HCT116 (cell line): ENCODE results near the gene PFKM.

Experiments used
- ELF1 ChIP-seq: IDR thresholded peaks from 2 replicates; pipeline ENCODE4 v1.6.1; 2012; ENCODE audit warnings: low read depth, borderline replicate concordance
- EZH2 ChIP-seq: fragments of 200-600 bp; sonication (generic); IDR thresholded peaks from 2 replicates; pipeline ENCODE4 v1.6.1; 2017; ENCODE audit warnings: antibody characterized with exemption, mixed run types
- JUND ChIP-seq: IDR thresholded peaks from 2 replicates; pipeline ENCODE4 v1.6.1; 2012
- POLR2A ChIP-seq: IDR thresholded peaks from 2 replicates; pipeline ENCODE4 v1.7.0; 2011; ENCODE audit warnings: borderline replicate concordance; ENCODE audit not compliant: insufficient read depth, insufficient read length; ENCODE audit errors: extremely low read depth
- POLR2AphosphoS5 ChIP-seq: IDR thresholded peaks from 2 replicates; pipeline ENCODE4 v1.6.1; 2011; ENCODE audit warnings: mild to moderate bottlenecking, low read depth, low read length, moderate library complexity
- TCF7L2 ChIP-seq: IDR thresholded peaks from 2 replicates; pipeline ENCODE4 v1.7.0; 2011; ENCODE audit warnings: borderline replicate concordance, inconsistent platforms; ENCODE audit not compliant: insufficient read depth, insufficient read length; ENCODE audit errors: extremely low read depth
- ZFX ChIP-seq: fragments of 450-650 bp; IDR thresholded peaks from 2 replicates; pipeline ENCODE4 v1.6.1; 2017
- TF ChIP-seq, protein P1 (sequence below), 3 experiments: fragments of 200-600 bp in 1 of 3; sonication (generic) in 1 of 3; IDR thresholded peaks in 2 of 3; conservative IDR thresholded peaks in 1 of 3; 2 replicates each; pipeline ENCODE4 v1.5.1; 2012 to 2017; ENCODE audit warnings: low read depth in 2 of 3, low read length in 2 of 3, antibody characterized with exemption in 1 of 3, borderline replicate concordance in 1 of 3, control low read depth in 1 of 3, mild to moderate bottlenecking in 1 of 3, mixed read lengths in 1 of 3, mixed run types in 1 of 3, moderate library complexity in 1 of 3; ENCODE audit not compliant: insufficient read depth in 1 of 3

DNA sequence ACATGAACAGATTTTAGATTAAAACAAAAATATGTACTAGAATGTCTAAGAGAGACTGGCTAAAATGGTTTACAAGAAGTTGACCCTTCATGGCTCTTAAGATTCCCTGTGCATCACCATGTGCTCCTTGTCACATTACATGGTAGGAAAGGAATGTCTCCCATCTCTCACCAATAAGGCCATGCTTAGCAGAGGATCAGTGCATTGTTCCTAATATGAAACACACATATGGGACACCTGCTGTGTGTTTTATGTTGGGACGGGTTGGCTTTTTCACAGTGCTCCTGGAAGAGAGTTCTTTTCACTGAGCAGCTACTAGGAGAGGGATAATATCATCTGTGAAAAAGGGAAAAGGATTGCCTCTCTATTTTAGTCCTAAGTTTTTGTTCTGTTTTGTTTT, 9.6 kb downstream of the PFKM start:
- TF ChIP-seq, protein P1, sequence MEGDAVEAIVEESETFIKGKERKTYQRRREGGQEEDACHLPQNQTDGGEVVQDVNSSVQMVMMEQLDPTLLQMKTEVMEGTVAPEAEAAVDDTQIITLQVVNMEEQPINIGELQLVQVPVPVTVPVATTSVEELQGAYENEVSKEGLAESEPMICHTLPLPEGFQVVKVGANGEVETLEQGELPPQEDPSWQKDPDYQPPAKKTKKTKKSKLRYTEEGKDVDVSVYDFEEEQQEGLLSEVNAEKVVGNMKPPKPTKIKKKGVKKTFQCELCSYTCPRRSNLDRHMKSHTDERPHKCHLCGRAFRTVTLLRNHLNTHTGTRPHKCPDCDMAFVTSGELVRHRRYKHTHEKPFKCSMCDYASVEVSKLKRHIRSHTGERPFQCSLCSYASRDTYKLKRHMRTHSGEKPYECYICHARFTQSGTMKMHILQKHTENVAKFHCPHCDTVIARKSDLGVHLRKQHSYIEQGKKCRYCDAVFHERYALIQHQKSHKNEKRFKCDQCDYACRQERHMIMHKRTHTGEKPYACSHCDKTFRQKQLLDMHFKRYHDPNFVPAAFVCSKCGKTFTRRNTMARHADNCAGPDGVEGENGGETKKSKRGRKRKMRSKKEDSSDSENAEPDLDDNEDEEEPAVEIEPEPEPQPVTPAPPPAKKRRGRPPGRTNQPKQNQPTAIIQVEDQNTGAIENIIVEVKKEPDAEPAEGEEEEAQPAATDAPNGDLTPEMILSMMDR (IDR thresholded peaks at IDR 0.05 in 2 of 3, conservative IDR thresholded peaks at IDR 0.05 in 1 of 3; ENCODE audit: borderline replicate concordance in 1 of 3, insufficient read depth in 1 of 3, low read depth in 2 of 3, low read length in 2 of 3) = no peak
- TF ChIP-seq TCF7L2 (no peak), JUND (no peak), EZH2 (no peak), ZFX (no peak), ELF1 (no peak), POLR2AphosphoS5 (no peak), POLR2A (no peak)
